Left lobe of liver (tissue), 2 donors: ENCODE measurements around the gene PLSCR5. TPM values are rescaled to one million over a fixed set of nuclear protein-coding genes. Genes with fewer than 3 reads are reported as not detected.

Experiments used
- ATAC-seq: fragments of 200-7000 bp; cut with Tn5 transposase; one replicate; pipeline ENCODE4 v1.9.1; 2020; ENCODE audit warnings: mild to moderate bottlenecking, moderate library complexity
- DNase-seq: peaks from one replicate; pipeline ENCODE4 v3.0.0-alpha.2; 2020; ENCODE audit warnings: low spot score
- total RNA-seq: library from RNA; stranded (reverse); gene quantifications from one replicate; pipeline ENCODE4 v1.2.1, GENCODE V29; 2021
- donor health status: DM: no; HTN: no; CAD: no; lungs with moderate emphysema.
- donor health status: DM: no; HTN: yes; CAD: no.

The PLSCR5 gene
- total RNA-seq, 1 donor from 2014 or later, result not detected

DNA sequence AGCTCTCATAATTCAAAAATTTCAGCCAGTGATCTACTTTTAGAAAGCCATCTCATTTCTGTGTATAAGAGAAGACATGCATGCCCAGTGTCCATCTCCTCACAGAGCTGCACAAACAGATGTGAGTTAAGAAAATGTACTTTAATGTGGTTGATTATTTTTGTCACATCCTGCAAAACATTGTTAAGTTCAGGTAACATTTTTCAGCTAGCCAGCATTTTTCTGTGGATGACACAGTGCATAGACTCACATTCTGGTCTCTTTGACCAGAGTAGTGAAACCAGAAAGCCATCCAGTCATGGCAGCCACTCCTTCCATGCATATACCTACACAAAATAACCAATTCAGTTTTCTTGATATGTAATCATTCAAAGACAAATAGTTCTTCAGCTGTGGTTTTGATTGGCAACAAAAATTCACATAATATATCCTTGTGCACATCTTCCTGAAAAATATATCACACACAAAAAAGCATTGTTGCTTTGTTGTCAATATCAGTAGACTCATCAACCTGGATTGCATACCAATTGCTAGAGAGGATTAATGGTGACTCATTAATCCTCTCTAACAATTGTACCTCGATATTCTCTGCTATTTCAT, 58.7 kb downstream of the PLSCR5 start:
- ATAC-seq, result no peak
- DNase-seq, result no peak

DNA sequence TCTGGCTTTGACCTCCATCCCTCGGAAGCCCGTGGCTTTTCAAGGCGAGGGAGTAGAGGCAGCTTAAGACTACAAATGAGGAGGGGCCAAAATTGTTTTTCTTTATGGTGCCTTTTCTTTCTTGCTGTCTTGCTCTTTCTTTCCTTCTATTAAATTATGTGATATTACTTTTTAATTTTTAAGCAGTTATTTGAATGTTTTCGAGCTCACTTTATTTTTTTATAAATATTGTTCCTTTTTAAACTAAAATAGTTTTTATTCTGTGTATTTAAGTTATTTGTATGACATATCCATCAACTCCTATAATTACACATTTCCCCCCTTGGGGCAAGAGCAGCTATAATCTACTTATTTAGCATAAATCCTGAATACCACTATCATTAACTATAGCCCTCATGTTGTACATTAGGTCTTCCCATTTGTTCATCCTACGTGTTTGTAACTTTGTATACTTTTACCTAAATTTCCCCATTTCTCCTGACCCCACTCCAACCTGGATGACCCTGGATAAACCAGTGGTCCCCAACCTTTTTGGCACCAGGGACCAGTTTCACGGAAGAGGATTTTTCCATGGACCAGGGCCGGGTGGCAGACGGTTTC, 60.1 kb downstream of the PLSCR5 start:
- no peak for DNase-seq
- ATAC-seq, result no peak

DNA sequence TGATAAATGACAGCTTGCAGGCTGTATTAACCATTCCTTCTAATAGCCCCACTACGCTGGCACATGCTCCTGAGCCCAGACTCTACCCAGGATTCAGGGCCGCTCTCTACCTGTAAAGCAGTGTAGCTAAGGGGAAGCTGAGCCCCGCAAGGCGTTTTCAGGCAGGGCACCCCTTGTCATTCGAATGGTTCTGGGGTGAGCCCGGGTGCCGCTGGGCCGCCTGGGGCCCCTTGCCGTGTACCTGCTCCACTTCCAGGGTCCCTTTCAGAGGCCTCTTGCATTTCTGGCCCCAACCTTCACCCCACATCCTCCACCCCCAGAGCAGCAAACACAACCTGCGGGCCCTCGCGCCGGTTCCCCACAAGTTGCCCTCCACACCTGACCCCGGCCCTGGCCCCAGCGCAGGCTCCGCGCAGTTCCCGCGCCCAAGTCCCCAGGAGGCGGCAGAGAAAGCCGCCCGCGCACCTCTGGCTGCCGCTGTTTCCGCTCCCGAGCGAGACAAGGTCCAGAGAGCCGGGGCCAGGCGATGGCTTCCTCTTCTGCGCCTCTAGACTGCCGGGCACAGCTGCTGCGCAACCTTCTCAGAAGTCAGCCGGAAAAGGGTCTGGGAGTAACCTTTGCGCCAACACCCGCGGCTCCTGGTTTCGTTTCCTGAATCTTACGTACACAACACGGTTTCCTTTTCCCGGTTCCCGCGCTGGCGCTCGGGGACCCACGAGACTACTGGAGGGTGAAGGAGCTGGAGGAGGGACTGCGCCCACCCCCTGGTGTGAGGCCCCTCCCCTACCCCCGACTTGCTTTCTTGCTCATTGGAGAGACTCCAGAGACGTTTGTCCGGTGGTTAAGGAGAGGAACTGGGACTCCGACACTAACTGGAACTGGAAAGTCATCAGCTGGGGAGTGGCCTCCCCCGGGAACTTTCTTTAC, 60.9 kb downstream of the PLSCR5 start, which contains the start of gene PLSCR1:
TSS of gene PLSCR1 (minus strand) at position 606 of the 927 bp plus-strand sequence. CDS start 8,055 bp downstream, outside the sequence.
- DNase-seq (peak; percentile 89), ATAC-seq (peak; percentile 82)

DNA sequence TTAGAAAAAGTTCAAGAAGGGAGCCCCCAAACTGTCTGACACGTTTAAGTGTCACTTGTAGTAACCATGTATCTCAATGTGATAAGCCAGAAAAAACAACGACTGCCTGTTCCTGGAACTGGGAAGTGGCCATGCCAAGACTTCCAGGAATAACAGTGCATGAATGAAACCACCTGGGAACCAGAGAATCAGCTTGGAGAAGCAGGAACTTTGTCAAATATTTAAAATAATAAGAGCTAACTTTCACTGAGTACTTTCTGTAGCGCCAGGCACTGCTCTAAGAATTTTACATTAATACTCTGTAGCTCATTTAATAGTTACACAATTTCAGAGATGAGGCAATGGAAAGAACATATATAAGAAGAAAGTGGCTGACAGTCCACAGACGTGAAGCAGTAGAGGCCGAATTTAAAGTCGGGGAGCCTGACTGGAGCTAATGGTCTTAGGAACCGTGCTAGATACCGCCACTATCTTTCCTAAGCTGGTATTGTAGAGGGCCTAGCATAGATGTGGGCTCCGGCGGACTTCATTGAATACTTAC, 61.6 kb downstream of the PLSCR5 start:
- ATAC-seq, result peak; percentile 21

DNA sequence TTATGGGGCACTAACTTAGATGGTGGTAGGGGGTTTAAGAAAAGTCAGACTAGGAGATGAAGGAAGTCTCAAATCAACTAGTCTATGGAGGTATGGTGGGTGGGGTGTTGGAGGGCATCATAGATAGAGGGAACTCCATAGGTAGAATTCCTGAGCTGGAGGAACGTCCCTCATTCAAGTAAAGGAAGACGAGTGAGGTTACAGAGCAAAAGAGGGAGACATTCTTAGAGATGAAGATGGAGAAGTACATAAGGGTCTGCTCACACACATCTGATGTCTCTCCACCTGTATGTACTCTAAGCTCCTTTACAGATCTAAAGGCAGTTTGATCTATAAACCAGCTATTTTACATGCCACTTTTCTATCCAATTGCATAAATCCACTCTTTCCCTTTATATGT, 62.2 kb downstream of the PLSCR5 start:
- no peak for ATAC-seq
- DNase-seq, result no peak

More for the DNA sequence above, 61.6 kb downstream of the PLSCR5 start:
- DNase-seq, result no peak

DNA sequence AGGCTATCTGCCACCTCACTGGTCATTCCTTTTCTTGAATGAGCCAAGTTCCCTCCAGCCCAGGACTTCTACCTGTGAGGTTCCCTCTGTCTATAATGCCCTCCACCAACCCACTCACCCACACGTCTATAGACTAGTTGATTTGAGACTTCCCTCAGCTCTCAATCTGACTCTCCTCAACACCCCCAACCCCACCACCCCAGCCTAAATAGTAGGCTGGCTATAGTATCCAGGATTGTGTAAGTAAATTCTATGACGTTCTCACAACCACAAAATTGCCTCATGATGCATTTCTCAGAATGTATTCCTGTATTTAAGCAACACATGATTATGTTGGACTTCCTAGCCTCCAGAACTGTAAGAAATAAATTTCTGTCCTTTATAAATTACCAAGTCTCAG, 63.0 kb downstream of the PLSCR5 start:
- DNase-seq, result no peak

DNA sequence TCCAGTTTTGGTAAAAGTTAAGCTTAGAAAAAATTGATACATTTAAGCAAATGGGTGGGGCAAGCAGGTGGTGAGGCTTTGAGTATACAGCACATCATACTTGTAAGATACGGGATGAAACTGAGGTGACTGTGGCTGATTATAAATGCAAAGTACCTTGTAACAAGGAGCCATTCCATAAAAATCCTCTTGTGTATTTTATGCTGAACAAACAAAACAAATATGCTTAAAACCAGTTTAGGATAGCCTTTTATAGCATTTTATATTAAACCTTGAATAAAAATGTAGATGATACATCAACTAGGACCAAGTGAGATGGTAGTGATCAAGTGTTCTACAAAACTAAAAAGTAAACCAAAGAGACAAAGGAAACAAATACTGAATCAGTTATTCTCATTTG, 64.2 kb downstream of the PLSCR5 start:
- ATAC-seq, result no peak
- DNase-seq, result no peak

More for the DNA sequence above, 63.0 kb downstream of the PLSCR5 start:
- no peak for ATAC-seq

DNA sequence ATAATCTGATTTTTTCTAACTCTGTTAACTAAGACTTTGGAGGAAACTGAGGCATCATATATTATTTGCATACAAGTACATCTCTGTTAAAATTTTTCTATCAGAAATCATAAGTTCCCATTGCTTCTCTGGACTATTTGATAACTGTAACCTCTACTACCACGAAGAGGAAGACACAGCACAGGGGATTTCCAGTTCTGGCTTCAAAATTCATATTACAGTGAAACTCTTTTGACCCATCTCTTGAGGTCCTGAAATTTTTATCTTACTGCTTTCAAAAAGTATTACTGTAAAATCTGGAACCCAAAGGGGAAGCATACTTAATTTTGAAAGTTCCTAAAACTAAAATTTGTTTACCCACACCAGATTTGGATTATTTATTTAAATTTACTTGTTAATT, 64.9 kb downstream of the PLSCR5 start:
- ATAC-seq (no peak), DNase-seq (no peak)

DNA sequence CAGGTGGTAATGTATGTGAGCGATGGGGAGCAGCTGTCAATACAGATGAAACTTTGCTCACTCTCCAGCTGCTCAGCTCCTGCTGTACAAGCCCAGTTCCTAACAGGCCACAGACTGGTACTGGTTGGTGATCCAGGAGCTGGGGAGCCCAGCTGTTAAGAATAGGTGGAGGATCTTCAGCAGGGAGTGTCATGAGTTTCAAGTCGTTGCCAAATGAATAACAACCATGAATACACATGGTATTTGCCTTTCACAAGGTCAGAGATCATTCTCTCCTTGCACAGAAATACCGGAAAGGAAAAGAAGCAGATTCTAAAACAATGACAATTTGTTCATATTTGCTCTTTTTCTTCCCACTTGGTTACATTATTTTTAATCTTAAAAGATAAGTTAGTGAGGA, 65.8 kb downstream of the PLSCR5 start:
- no peak for ATAC-seq
- no peak for DNase-seq

DNA sequence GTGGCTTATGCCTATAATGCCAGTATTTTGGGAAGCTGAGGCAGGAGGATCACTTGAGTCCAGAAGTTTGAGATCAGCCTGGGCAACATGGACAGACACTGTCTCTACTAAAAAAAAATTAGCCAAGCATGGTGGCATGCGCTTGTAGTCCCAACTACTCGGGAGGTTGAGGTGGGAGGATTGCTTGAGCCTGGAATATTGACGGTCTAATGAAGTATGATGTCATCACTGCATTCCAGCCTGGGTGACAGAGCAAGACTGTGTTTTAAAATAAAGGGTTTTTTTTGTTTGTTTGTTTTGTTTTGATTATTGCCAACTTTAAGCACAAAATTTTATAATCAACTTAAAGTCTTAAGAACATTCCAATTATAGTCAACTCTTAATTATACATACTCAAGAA, 67.5 kb downstream of the PLSCR5 start:
- DNase-seq, result no peak
- ATAC-seq, result no peak

DNA sequence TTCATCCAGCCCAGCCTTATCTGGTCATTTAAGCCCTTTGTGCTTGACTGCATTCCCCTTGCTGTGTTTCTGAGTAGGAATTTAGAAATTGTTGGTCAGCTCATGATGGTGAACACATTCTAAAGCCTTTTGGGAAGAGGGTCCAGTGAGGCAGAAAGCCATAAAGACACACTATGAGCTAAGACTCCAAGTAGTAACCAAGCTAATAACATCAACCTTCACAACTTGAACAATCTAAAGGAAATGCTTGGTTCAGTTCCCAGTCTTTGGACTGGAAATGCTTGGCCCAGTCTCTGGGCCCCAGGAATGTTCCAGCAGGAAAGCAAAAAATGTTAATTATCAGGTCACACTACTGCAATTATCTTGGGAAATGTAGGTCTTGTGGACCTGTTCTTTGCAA, 68.5 kb downstream of the PLSCR5 start:
- ATAC-seq, result peak; percentile 40
- DNase-seq, result no peak

Other genes with a start within 250 kb of the PLSCR5 start
- gene PLSCR2, start 135.8 kb downstream of the PLSCR5 start, total RNA-seq, result not detected
- gene PLSCR1, start 60.7 kb downstream of the PLSCR5 start, total RNA-seq, result 21.3 TPM